Brain pericyte (primary cell): ENCODE results near the gene INPP4B.

Experiments used
- DNase-seq: peaks from one replicate; pipeline ENCODE4 v3.0.0-alpha.2; 2012; ENCODE audit warnings: low read depth, low spot score

The INPP4B gene

DNA sequence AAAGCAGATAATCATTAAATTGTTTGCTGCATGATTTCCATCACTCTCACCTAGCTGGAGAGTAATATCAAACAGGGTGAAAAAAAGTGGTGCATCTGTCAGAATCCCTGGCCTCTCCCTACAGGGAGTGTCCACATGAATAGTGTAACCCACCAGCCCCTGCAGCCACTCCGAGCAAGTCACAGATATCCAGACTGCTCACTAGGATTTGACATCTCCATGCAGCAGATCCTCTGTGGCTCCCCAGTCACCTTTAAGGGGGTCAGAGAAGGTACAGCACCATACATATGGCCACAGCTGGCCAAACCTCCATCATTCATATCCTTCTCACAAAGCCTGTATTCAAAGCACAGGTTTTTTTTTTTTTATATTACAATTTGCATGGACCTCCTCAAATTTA, 536.3 kb downstream of the INPP4B start:
- no peak for DNase-seq

DNA sequence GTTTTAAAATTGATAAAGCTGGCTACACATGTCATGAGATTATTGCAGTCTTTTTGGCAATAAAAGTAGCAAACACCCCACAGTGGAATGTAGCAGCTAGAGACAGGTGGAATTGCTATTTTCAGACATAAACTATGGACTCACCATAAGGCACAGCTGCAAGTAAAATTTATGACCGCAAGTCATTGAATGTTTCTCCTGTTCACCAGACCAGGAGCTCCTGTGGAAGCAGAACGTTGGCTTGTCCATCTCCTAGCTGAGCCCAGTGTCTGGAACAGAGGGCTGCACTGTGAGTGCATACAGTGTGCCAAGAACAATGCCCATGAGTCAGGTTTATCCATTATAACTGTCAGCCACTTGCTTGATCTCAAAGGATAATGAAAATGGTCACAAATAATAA, 538.2 kb downstream of the INPP4B start:
- no peak for DNase-seq

DNA sequence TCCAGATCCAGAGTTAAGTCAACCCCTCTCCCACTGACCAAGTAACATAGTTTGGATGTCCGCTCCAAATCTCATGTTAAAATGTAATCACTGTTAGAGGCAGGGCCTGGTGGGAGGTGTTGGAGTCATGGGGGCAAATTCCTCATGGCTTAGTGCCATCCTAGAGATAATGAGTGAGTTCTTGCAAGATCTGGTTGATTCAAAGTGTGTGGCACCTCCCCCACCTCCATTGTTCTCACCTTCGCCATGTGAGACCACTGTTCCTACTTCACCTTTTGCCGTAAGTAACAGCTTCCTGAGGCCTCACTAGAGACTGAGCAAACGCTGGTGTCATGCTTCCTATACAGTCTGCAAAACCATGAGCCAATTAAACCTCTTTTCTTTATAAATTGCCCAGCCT, 548.8 kb downstream of the INPP4B start:
- no peak for DNase-seq

DNA sequence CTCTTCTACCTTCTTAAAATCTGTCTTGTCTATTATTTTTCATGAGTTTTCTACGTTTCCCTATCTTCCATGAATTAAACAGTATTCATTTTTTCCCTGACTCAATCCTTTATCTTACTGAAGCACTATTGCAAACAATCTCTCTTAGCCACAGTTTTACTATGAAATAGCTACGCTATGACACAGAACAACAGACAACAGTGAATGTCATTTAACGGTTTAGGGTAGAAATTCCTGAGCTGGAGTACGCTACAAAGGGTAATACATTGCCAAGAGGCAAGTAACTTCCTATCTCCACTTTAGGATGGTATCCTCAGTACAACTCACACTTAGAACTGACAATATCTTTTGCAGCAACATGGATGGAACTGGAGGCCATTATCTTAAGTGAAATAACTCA, 552.6 kb downstream of the INPP4B start:
- DNase-seq, result no peak

DNA sequence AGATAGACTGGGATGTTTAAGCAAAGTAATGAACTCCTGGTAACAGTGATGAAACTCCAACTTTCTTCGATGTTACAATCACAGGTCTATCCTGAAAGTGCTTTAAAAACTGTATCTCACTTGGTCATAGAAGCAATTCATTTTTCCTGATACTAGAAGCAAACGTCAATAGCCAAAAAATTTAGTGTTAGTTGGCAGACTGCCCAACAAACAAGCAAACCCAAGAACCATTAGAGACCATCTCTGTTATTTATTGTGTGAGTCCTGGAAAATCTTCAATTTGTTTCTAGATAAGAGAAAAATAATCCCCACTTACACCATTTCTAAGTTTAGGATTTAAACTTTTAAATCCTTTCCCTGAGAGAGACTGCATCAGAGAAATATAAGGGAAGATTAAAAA, 553.9 kb downstream of the INPP4B start:
- no peak for DNase-seq

DNA sequence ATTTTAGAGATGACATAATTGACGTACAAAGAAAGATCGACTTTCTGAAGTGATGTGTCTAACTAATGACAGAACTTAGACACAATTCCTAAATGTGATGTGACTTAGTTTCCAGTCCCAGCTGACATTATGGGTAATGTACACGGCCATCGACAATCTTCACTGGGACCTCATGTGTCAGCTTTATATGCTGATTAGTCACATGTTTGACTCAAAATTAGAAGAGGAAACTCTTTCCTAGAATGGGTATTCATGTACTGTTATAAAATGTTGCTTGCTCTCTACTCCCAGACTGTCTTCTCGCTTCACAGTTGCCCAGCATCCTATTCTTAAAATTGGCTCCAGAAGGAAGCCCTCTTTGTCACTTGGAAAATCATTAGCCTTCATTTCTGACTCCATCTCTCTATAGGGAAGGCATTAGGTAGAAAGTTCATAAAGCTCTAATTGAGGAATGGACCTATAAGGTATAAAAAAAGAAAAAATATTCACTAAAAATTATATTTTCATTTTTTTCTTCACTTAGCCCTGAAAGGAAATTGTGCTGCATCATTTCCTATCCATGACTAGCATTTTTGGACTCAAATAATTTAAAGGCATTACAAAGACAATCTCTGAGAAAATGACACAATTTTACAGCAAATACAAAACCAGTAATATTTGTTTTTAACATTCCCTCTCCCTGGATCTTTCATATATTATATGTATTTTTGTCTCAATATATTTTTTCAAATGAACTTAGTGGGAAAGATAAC, 554.6 kb downstream of the INPP4B start:
- DNase-seq, result no peak

DNA sequence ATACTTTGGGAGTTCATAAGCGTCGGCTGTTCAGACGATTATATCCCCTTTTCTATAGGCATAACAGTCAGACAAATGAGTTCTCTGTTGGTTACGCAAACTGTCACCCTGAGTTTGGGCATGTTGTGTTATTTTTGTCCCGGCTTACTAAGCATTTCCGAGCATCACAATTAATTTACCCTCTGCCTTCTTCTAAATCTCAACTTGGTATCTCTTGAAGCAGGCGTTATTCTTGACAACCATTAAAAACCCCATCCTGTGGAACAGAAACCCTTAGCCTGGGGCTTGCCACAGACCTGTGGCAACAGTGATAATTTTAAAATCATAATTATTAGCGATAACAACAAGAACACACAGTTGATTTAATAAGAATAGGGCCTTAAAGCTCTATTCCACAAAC, 558.7 kb downstream of the INPP4B start:
- no peak for DNase-seq

DNA sequence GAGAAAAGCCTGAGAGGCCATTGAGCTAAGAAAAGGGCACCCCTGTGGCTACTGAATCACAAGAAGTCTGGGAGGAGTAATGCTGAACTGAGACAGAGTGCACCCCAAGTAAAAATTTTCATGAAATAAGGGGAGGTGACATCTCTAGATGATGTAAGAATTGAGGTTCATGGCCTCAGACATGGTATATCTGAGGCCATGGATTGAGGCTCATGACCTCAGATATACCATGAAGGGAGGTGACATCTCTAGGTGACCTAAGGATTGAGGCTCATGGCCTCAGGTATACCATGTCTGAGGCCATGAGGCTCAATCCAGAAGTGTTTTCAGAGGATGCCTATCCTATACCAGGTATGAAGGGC, 560.9 kb downstream of the INPP4B start:
- DNase-seq, result no peak

DNA sequence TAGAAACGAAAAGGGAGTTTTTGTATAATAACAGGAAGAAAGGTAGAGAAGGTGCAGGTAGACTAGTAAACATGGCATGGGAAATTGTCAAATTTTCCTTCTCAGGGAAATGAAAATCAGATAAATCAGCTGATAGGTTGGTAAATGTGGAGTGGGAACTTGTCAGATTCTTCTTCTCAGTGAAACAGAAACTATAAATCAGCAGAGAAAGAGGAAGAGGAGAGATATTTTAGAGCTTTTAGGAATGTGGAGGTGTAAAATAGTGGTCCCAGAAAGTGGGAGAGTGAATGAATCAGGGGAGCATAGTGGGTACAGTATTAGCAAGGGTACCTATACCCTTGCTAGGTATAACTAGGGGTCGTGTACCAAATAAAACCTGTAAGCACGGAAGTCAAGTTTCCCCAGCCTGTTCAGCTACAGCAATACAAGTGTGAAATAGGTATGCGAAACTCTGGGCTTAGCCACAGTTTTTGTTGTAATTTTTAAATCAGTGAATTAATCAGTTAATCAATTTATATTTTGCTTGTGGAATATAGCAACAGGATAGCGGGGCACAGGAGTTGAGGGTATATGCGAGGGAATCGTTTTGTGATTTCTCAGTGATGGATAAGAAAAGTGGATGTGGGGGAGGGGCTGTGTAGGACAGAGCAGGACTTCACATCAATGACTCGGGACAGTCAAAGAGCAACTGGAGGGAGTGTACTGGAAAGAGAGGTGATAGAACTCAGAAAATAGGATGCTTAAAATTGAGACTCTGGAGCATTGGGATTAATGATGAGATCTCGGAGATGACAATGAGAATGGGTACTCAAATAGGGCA, 561.5 kb downstream of the INPP4B start:
- no peak for DNase-seq

DNA sequence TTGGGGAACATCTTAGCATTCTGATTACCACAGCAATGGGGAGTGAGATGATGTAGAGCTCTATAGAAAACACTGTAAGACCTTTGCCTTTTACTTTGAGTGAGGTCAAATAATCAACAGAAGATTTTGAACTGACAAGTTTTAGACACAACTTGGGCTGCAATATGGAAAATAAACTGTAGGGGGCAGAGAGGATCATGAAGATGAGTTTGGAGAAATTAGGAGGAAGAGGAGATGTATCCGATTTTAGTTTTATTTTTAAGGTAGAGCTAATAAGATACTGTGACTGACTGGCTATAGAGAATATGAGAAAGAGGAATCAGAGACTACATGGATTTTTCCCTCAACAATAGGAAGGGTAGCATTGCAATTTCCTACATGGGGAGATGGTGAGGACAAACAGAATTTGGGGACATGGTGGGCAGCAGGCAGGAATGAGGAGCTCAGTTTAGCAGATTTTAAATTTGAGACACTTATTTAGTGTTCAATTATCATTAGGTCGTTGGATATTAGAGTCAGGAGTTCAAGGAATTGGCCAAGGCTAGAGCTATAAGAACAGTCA, 563.1 kb downstream of the INPP4B start:
- no peak for DNase-seq

DNA sequence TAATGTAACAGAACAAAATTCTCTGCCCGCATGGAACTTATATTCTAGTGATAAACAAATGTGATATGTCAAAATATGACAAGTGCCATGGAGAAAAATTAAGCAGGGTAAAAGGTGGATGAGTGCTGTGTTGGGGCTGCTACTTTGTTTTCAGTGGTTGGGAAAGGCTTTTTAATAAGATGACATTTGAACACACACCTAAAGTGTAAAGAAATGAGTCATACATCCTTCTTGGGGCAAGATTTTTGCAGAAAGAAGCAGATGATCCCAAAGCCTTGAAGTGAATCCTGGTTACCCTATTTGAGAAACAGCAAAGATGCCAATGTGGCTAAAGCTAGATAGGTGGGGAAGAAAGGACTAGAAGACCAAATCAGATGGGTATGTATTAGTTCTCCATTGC, 564.1 kb downstream of the INPP4B start:
- no peak for DNase-seq

DNA sequence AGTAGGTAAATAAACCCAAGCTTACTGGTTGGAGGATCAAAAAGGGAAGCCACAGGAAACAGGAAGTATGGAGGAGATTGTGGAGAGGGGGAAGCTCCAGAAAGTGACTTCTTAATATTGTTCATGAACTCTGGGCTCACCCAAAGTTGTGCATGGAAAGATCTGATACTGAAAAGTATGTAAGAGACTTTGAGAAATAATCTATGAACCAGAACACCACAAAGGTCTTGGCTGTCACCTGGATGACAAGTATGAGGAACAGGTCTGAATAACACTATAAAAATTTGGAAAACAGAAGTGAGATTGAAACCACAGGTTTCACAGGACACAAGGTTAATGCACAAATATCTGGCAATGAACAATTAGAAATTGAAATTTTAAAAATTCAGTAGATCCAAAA, 567.4 kb downstream of the INPP4B start:
- DNase-seq, result no peak

DNA sequence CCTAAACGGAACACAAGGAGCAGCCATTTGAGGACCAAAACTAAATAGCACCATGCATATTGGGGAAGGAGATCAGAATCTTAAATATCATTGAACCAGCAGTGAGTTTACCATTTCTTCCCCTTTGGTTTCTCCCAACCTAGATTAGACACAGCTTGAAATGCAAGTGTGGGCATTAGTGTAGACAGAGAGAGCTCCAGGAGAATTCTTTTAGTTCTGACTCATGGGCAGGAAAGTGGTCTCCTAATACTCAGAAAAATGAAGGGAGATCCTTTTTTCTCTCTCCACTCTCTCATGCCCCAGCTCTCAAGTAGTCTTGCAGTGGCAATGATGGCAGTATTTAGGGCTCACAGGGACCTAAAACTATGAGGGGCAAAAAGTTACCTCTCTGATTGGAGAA, 567.9 kb downstream of the INPP4B start:
- no peak for DNase-seq

DNA sequence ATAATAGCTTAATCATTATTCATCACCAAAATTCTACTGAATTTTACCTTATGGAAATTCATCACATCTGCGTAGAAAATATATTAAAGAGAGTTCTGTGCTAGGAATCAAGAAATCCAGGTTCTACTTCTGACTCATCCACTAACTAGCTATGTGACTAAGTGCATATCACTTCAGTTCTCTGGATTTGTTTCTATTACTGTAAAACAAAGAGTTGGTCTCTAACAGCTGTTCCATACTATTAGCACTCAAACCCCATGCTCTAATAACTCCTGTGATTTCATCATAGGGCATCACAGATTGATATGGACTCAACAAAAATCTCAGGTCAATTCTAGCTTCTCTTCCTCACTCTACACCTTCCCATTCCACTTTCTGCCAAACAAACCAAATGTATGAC, 572.0 kb downstream of the INPP4B start:
- no peak for DNase-seq

DNA sequence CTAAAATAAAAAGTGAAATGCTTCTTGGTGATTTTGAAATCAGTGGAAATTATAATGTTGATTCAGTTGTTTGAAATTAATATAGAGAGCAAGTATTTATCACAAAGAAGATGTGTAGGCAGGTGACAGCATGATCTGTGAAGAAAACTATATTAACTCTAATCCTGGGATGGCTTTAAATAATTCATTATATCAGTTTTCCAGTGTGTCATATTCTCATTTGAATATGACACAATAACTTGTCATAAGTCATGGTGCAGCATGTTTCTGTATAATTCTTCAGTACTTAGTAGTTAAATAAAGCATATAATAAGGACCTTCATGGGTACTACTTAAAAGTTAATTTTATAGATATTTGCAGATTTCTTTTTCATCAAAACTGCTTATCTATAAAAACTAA, 573.6 kb downstream of the INPP4B start:
- no peak for DNase-seq

DNA sequence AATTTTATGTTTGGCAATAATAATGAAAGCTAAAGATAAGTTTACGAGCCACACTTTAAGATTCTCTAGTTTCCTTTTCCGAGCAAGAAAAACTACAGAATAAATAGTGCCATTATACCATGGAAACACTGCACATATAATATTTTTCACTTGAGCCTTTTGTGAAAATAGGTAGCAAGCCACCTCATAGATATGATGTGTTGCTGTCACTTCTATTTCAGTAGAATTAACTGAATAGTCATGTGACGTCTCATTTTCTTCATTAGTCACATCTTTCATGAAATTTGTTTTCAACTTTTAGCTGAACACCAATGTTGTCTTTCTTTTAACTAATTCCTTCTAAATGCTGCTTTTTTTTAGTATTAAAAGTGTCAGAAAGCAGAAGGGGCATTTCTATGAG, 574.3 kb downstream of the INPP4B start:
- no peak for DNase-seq

DNA sequence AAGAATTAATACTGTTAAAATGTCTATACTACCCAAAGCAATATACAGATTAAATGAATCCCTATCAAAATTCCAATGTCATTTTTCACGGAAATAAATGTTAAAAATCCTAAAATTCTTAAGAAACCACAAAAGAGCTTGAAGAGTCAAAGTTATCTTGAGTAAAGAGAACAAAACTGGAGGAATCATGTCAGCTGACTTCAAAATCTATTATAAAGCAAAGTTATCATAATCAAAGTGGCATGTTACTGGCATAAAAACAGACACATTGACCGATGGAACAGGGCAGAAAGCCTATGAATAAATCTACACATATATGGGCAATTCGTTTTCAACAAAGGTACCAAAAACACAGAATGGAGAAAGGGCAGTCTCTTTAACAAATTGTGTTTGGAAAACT, 579.0 kb downstream of the INPP4B start:
- no peak for DNase-seq

DNA sequence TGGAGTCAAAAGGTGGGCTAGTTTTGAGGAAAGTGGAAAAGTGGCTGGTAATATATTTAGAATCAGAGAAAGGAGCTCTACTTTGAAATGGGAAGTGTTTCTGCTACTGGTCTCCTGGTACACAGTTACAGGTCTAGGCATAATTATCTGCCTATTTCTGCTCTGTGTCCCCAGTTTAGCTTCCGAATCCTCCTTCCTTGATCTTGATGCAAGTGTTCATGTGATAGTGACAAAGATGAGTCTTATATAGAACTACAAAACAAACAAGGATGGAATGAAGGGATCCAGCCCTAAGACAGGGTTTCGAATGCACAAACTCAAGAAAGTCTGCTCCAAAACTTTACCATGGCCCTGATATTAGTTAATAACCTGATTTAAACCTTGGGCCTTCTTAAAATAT, 580.2 kb downstream of the INPP4B start:
- DNase-seq, result no peak

DNA sequence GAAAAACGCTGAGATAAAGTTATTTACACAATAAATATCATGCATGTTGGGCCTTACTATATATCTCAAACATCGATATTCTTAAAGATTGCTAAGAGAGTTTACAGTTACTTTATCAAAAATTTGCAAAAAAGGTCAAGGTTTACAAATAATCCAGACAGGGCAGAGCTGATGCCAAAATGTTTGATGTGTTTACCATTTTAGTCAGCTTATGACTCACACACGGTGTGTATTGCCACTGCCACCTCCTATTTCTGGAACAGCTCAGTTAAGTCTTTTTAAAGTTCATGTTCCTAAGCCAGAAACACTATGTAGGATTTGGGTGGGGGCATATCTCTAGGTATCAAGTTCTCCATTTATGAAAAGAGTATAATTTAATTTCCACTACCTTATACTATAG, 580.6 kb downstream of the INPP4B start:
- no peak for DNase-seq

DNA sequence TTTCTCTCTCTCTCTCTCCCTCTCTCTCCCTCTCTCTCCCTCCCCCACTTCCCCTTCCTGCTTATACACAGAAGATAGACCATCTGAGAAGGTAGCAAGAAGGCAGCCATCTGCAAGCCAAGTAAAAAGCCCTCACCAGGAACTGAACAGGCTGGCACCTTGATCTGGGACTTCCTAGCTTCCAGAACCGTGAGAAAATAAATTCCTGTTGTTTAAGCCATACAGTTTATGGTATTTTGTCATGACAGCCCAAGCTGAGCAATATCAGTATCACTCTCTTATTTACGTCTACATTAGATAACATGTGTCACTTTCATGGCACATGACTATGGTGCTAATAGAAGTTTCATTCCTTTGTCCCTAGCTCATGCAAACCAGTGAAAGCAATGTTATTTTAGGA, 581.1 kb downstream of the INPP4B start:
- DNase-seq, result no peak

DNA sequence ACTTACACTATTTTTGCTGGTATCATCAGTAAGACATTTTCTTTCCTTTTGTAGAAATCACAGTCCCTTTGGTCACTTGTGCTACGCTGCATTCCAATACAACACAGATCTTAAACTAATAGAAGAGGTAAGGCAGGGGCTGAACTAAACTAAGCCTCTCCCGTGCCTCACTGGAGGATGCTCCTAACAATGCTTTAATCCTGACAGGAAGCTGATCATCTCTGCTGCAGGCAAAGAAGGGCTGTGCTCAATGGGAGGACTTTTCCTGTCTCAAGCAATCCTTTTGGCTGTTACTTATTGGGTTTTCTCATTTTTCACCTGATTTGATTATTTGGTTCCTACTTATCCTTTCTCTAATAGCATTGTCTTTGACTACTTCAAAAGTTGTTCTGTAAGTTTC, 583.1 kb downstream of the INPP4B start:
- no peak for DNase-seq

DNA sequence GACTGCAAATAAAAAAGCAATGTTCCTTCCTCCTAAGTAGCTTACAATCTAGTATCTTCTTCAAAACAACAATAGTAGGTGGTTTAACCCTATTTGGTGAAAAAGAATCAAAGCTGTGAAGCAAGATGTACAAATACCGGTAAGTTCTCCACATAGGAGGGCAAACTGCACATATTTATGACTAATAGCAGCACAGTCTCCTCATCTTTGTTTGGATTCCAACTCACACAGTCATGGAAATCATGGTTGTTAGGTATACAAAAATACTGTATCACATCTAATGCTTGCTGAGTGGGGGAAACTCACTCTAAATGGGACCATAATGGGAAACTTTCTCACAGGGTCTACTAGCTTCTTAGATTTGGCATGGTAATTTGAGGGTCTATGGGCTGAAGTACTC, 597.2 kb downstream of the INPP4B start:
- no peak for DNase-seq

DNA sequence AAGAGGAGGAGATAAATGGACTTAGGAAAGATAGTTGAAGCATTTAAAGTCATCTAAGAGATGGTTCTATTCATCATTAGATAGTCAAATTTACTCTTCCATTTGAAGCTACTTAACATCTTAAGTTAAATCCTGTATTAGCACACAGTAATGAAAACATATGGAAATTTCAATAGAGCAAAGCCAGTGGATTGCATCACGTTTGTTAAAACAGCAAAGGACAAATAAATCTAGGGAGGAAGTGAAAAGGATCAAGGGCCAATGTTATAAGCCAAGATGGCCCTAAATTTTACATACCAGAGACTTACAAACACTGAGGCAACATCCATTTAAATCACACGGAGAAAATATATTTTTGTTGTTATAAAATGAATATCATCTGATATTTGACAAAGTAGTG, 602.8 kb downstream of the INPP4B start:
- DNase-seq, result no peak
